DMS 273 (cell line): ENCODE data around the gene ADCY5.

Source experiments
- DNase-seq: peaks from one replicate; lab custom pipeline; 2025; ENCODE audit not compliant: unreplicated experiment; lab: John Stamatoyannopoulos, UW

Gene ADCY5

DNA sequence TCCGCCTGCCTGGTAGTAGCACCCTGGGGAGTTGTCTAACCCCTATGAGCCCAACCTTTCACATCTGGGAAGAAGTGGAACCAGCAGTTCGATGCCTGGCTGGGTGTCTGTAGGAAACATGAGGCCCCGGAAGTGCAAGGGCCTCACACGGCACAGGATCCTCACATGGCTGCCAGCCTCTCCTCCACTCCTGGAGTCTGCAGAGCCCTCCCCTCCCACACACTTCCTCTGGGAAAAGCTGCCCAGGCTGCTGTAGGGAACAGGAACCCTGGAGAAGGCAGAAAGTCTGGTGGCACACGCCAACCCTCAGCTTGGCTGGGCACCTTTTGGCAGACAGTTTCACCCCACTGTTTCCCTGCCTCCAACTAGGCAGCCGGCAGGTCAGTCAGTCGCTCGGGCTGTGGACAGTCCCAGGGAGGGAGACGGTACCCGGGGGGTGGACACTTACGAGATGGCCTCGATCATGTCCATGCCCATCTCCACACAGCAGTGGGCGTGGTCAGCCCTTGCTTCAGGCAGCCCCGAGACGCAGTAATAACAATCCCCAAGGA lies 118.4 kb downstream of the ADCY5 start:
- no peak for DNase-seq

DNA sequence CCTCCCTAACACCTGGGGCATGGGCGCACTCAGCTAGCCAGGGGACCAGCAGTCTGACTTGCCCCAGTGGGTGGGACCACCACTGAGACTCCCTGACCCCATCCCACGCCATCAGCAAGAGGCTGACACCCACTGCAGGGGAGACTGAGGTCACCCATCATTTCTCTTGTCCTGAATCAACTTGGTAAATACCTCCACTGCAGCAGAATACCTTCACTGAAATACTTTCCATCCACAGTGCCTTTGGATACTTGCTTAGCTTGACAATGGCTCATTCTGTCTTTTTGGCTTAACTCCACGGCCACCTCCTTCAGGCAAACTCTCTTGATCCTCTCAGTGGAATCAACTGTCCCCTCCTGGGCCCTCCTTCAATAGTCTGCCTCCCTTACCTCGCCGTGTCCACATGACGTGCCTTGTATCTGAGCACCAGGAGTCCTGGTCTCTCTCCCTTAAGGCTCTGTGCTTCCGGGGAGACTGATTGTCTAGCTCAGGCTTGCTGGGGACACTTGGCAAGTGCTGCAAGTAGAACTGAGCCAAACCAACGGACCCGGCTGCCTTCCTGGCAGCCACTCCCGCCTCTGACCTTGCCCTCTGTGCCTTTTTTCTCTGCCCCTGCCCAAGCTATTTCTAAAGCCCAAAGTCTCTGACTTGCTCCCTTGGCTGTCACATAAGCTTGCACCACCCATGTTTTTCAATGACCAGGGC lies 119.1 kb downstream of the ADCY5 start:
- no peak for DNase-seq

DNA sequence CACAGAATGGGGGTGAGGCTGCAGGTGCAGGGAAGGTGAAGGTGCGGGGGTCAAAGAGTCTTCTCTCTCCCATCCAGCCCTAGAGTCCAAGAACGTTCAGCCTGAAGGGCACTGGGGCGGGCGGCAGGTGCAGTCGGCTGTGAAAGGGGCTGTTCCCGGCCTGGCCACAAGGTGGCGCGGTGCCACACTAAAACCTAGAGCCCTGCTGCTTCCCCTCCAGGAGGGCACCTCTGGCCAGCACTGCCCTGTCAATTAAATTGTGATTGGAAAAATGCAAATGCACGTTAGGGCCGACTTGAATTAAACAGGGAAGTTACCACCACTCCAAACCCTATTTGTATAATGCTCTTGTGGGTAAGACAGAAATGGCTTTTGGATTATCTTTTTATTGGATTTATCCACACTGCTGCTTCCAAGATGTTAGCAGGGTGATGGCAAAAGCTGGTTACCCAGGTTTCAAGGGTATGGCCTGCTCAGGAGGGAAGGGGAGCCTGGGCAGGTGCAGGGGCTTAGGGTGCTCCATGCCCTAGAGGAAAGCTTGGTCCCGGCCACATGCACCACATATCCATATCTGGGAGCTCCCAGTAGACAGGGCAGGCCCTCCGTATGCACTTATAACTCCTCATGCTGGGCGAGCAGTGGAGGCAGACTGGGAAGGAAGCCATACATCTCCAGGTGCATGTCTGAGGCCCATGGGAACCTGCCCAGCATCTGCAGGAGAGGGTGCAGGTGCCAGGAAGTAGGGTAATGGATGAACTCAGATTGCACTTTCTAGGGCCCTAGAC lies 119.8 kb downstream of the ADCY5 start:
- DNase-seq = peak; percentile 90

GRCh38 chr3:123327956-123328850 lies 120.7 kb downstream of the ADCY5 start:
- no peak for DNase-seq

- no peak for DNase-seq
Measured at GRCh38 chr3:123327480-123327879, 121.4 kb downstream of the ADCY5 start.

DNA sequence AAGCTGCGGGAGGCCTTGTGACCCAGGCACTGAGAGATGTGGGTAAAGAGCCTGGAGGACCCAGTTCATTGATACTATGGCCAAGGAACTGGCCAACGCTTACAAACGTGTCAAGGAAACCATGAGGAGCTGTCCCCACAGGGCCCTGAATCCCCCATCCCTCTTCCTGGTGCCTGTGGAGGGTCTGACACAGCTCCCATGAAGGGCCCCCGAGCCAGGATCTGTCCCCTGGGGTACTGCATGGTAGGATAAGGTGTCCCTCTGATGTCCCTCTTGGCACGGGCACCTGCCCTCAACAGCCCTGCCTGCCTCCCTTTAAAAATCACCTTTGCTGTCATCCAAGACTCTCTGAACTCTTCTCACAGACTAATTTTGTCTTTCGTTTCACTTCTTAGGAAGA lies 122.4 kb downstream of the ADCY5 start:
- DNase-seq = no peak

DNA sequence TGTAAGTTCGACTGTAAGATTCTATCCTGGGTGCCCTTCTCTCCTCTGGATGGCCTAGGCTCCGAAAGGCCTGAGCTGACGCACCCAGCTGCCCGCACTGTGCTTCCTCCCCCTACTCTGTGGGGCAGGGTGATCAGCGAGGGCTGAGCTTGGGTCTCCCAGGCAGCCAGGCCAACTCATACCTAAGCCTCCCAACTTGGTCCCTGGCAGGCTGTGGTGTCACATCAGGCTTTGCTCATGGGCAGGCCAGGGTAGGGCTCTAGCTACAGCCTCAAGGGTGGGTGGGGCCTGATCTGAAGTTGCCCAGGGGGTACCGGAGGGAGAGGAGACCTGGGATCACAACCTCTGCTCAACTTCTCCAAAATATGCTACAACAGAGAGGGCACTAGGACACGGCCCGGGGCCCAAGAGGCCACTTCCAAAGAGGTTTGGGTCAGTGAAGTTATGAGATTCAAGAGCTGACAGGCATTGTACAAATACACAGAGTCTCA lies 123.1 kb downstream of the ADCY5 start:
- DNase-seq = no peak

- DNase-seq = peak; percentile 63
Measured at GRCh38 chr3:123324880-123325765, 123.8 kb downstream of the ADCY5 start.

GRCh38 chr3:123323781-123324180 lies 125.1 kb downstream of the ADCY5 start:
- no peak for DNase-seq

DNA sequence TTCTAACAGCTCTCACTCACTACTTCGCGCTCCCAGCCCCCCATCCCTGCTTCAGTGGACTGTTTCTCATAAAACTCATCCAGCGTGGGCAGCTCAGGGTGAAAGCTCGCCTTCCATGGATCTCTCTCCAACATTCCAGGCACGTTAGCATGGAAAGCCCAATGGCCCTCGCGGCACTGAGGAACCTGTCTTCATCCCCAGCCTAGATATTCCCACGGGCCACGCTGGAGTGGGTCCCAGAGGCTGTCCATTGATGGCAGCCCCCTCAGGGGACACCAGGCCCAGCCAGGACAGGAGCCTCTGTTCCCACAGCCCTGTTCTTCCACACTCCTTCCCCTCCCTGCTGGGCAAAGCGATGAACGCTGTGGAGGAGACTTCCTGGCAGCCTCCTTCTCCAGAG lies 126.0 kb downstream of the ADCY5 start:
- DNase-seq = no peak

DNA sequence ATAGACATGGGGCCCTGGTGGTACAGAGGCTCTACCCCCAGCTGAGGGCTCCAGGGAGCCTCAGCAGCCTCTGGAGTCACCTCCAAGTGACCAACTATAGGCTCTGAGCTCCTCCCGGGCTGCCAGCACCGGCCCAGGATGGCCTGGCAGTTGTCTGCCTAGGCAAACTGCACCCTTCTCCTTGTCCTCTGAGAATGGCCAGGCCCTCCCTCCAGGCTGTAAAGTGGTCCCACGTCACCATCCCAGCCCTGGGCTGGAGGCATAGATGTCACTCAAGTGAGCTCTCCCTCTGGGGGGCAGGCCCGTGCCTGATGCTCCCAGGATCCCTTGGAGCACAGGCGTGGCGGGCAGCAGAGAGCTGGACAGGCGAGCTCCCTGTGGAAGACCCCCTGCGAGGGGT lies 127.1 kb downstream of the ADCY5 start:
- no peak for DNase-seq

DNA sequence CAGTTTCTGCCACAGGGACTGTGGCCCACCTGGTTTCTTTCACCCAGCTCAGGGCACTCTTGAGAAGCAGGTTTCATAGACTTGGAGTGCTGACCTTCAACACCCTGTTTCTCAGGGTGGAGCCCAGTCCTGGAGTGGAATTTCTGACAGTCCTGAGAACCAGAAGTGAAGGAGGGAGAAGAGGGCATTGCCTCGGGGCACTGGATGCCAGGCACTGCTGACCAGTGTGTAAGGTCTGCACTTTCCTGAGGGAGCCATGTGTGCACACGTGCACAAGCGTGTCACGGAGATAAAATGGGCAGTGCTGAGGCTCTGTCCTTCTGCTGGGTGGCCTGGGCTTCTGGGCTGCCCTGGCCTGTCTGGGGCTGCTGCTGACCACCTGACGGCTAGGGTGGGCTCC lies 128.7 kb downstream of the ADCY5 start:
- no peak for DNase-seq

- no peak for DNase-seq
Measured at GRCh38 chr3:123319760-123320159, 129.1 kb downstream of the ADCY5 start.

- no peak for DNase-seq
Measured at GRCh38 chr3:123318374-123318773, 130.5 kb downstream of the ADCY5 start.

GRCh38 chr3:123317716-123318115 lies 131.2 kb downstream of the ADCY5 start:
- no peak for DNase-seq

DNA sequence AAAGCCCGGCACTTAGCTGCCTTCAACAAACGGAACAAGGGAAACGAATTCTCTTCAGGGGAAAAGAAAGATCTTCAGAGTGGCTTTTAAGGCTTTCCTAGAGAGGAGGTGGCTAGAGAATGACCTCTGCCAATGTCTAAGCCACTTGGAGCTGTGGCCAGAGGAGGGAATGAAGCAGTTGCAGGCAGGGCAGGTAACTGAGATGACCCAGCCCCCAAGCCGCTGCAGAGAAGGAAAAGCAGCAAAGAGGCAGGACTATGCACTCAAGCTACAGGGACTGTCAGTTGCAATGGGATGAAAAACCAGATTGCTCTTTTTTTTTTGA lies 133.7 kb downstream of the ADCY5 start:
- no peak for DNase-seq

DNA sequence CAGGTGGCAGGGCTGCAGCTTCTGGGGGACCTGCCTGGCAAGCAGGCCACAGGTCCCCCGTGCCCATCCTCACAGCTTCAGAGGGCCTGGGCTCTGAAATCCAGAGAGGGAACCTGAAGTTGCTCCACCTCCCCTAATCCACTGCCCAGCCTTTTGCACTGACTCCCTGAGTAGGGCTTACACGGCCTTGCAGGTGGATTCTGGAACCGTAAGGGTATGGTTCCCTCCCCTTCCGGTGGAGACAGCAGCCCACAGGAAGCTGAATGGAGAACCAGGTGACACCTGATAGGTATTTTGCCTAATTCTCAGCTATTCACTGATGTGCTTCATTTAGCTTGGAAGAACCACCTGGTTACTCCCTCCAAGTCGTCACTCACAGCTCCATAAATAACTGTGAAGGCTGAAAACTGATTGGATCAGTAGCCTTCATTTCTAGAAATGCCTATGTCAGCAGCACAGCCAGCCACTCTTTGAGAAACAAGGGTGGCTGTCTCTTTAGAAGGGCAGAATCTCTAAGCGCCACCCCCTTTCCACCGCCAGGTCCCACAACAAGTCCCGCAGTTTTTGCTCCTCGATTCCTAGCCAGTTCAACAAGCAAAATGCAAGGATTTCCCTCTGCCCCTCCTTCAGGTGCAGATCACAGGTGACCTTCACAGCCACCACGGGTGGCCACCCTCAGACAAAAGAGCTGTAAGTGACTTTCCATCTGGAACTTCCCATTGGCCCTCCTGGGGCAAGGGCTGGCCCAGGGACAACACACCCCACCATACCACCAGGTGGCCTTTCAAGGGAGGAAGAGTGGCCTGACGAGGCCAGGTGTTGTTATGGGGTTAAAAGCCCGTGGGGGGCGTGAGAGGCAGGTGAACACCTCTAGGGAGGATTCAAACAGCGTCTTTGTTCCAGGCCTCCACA lies 134.3 kb downstream of the ADCY5 start:
- DNase-seq = no peak

DNA sequence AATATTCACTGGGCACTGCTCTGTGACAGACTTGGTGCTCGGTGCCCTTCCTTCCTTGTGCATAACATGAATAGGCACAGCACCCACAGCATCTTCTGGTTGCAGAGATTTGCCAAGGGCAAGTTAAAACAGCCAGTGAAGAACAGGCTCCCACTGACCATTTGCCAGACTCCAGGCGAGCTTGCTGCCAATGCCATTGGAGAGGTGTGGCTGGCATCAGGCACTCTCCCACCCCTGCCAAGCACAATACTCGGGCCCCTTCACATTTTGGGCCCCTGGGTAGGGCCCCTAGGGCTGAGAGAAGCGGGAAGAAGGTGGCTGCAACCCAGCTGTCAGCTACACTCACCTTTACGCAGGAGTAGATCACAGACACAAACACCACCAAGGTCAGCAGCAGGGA lies 135.0 kb downstream of the ADCY5 start:
- DNase-seq = no peak
